ENCODE results near the gene FTH1.
"Not testable (repeated sequence)": the region's sequence is repeated elsewhere in the genome, so short reads cannot be mapped to it uniquely, and the experiment has no call there.

FTH1 gene

GRCh38 chr11:61963282-61964057 lies 4.0 kb downstream of the FTH1 start:
- no peak for DNase-seq

GRCh38 chr11:61963016-61963281 lies 4.5 kb downstream of the FTH1 start:
- DNase-seq = no peak

GRCh38 chr11:61962213-61963015 lies 5.0 kb downstream of the FTH1 start:
- no peak for DNase-seq

DNA sequence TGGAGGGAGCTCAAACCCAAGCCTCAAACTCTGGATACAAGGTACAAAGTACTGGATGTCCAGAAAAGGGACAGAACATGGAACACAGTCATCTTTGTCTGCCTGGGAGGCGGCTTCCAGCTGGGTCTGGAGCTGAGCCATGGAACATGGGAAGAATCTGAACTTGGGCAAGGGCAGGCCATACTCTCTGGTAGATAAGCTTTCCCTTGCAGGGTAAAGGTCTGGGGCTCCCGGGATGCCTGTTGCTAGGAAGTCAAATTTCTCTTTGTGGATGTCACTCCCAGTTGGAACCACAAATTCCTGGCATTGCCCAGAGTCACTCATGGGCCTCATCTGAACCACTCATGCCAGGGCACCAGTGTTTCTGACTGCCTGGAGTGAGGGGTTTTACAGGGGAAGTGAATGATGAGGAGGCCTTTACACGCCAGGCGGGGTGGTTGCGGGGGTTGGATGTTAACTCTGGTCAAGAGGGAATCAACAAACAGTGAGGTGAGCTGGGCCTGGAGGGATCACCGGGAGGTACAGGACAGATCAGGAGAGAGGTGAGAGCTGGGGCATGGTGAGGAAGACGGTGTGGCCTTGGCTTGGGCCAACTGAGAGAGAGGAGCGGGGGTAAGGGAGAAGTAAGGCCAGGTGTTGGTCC lies 5.7 kb downstream of the FTH1 start:
- DNase-seq = peak; percentile 25

DNA sequence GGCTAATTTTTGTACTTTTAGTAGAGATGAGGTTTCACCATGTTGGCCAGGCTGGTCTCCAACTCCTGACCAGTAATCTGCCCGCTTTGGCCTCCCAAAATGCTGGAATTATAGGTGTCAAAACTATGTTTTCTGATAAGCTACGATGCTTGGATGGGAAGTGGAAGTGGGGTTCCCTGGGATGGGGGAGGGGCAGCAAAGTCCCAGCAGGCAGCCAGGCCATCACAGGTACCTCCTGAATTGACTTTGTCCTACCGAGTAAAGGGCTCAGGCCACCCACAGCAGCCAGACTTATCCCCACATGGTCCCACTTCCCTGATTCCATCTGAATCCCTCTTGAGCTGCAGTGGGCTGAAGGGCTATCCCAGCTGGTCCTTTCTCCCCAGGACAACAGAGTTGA lies 6.9 kb downstream of the FTH1 start:
- DNase-seq = no peak

DNA sequence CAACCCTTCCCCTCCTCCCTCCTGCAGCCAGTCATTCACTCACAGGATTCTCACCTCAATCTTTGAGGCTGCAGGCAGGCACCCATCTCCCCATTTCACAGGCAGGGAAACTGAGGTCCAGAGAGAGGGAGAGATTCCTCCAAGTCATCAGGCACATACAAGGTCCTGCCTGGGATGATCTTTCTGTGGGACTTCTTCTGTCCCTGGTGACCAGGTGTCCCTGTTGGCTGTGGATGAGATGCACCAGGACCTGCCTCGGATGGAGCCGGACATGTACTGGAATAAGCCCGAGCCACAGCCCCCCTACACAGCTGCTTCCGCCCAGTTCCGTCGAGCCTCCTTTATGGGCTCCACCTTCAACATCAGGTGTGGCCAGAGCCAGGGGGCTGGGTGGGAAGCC lies 7.8 kb downstream of the FTH1 start:
- DNase-seq = no peak

- DNase-seq = no peak
Measured at GRCh38 chr11:61959114-61959513, 8.3 kb downstream of the FTH1 start.

GRCh38 chr11:61958590-61958989 lies 8.8 kb downstream of the FTH1 start:
- no peak for DNase-seq

DNA sequence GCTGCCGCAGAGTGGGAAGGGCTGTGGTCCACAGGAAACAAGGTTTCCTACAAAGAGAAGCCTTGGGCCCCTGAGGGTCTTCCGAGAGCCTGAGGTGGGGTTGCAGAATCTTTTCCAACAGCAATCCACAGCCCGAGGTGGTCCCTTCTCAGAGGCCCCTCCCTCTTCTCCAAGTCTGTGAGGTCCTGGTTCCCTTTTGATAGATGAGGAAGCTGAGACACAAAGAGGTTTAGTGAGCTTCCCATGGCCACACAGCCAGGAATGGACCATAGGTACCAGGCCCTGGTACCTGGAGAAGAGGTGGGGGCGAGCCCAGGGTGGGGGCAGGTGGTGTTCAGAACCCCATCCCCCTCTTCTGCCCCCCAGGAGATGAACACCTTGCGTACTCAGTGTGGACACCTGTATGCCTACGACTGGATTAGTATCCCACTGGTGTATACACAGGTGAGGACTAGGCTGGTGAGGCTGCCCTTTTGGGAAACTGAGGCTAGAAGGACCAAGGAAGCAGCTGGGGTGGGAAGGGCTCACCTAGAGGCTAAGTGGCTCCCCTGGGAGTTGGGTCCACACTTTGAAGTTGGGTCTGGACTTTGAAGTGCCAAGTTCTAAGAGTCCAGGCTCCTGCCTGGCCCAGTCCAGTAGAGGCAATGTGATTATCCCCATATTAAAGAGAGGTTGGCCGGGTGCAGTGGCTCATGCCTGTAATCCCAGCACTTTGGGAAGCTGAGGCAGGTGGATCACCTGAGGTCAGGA lies 10.2 kb downstream of the FTH1 start:
- DNase-seq = no peak

- no peak for DNase-seq
Measured at GRCh38 chr11:61956191-61957020, 11.0 kb downstream of the FTH1 start.

DNA sequence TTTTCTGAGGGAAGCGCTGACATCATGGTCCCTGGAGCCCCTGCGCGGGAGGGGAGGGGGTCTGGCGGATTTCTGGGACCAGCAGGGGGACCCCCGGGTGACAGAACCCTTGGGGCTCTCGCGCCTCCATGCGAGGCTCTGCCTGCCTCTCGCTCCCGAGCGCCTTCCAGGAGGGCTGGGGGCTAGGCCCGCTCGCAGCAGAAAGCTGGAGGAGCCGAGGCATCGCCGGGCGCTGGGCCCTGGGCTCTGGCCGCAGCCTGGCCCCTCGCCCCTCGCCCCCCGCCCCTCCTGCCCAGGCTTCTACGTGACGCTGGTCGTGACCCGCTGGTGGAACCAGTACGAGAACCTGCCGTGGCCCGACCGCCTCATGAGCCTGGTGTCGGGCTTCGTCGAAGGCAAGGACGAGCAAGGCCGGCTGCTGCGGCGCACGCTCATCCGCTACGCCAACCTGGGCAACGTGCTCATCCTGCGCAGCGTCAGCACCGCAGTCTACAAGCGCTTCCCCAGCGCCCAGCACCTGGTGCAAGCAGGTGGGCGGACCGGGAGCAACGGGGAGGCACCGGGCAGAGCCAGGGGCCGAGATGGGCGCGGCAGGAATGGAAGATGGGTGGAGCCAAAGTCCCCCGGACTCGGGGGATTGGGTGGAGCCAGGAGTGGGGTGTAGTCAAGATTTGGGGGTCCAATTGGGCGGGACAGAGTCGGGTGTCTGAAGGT lies 11.9 kb downstream of the FTH1 start:
- DNase-seq = no peak

- DNase-seq = no peak
Measured at GRCh38 chr11:61954851-61955421, 12.5 kb downstream of the FTH1 start.

DNA sequence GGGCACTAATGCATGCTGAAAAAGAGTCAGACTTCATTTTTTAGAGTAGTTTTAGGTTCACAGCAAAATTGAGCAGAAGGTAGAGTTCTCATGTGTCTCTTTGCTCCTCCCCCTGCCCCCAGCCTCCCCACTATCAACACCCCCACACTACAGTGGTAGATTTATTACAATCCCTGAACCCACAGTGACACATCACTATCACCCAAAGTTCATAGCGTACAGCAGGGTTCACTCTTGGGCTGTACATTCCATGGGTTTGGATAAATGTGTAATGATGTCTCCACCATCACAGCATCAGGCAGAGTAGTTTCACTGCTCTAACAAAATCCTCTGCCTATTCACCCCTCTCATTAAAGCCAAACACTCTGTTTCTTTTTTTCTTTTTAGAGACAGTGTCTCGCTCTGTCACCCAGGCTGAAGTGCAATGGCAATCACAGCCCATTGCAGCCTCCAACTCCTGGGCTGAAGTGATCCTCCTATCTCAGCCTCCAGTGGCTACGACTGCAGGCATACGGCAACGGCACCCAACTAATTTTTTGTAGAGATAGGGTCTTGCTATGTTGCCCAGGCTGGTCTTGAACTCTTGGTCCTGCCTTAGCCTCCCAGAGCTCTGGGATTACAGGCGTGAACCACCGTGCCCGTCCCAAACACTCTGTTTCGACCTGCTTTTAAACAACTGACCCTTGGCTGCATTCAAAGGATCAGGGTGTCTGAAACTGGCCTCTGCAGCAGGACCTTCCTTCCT lies 13.2 kb downstream of the FTH1 start:
- DNase-seq = no peak

DNA sequence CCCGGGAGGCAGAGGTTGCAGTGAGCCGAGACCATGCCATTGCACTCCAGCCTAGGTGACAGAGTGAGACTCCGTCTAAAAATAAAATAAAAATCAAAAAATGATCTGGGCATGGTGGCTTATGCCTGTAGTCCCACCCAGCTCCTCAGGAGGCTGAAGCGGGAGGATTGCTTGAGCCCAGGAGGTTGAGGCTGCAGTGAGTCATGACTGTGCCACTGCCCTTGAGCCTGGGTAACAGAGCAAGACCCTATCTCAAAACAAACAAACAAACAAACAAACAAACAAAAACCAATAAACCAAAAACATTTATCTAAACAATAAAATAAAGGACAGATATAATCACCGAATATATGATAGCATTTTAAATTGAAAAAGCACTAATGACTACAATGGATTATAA lies 13.8 kb downstream of the FTH1 start:
- not testable (repeated sequence) for DNase-seq

DNA sequence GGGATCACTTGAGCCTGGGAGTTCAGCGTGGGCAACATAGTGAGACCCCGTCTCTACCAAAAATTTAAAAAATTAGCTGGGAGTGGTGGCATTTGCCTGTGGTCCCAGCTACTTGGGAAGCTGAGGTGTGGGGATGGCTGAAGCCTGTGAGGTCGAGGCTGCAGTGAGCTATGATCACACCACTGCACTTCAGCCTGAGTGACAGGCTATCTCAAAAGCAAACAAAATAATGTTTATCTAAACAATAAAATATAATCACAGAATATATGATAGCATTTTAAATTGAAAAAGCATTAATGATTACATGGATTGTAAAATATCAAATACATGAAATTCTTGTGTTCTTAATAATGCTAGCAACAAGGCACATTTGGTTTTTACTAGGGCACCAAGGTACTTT lies 14.6 kb downstream of the FTH1 start:
- no peak for DNase-seq

- DNase-seq = no peak
Measured at GRCh38 chr11:61951484-61952135, 15.8 kb downstream of the FTH1 start.

GRCh38 chr11:61950035-61950547 lies 17.3 kb downstream of the FTH1 start, which contains the start of gene BEST1:
BEST1 (plus strand) TSS chr11:61950351; CDS start chr11:61951807, 1,456 bp downstream.
- no peak for DNase-seq

DNA sequence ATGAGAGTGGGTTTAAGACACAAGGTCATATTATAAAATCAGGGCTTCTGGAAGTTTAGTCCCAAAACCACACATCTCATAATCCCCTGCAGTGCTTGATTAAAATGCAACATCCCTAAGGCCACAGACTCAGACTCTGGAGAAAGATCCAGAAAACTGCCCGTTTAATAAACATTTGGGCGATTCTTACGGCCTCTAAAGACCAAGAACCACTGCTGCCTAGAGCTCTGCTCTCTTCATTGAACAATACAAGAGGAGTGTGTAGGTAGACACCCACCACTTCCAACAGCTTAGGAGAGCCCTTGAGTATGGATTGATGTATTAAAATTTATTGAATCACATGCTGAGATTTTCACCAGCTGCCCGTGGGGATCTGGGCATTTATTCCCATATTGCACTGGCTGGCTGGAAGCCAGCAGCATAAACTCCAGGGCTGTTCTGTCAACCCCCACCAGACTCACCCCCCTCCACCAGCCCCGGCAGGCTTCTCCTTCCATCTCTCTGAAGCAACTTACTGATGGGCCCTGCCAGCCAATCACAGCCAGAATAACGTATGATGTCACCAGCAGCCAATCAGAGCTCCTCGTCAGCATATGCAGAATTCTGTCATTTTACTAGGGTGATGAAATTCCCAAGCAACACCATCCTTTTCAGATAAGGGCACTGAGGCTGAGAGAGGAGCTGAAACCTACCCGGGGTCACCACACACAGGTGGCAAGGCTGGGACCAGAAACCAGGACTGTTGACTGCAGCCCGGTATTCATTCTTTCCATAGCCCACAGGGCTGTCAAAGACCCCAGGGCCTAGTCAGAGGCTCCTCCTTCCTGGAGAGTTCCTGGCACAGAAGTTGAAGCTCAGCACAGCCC lies 18.0 kb downstream of the FTH1 start:
- no peak for DNase-seq

GRCh38 chr11:61948505-61948904 lies 18.9 kb downstream of the FTH1 start:
- no peak for DNase-seq

All from T1000 (cell line).